Ureter (tissue), 1 donor: ENCODE data around the gene IFRD2. TPM values are rescaled to one million over a fixed set of nuclear protein-coding genes. Genes with fewer than 3 reads are reported as not detected.
"Not testable (repeated sequence)": the region's sequence is repeated elsewhere in the genome, so short reads cannot be mapped to it uniquely, and the experiment has no call there.

Experiments used
- DNase-seq: peaks from one replicate; pipeline ENCODE4 v3.0.0-alpha.2; 2020; ENCODE audit warnings: low spot score
- total RNA-seq: library from RNA; stranded (reverse); gene quantifications from one replicate; pipeline ENCODE4 v1.2.4, GENCODE V29; 2023
- donor health status: DM: yes; HTN: yes; CAD: no.

IFRD2 gene
- total RNA-seq, 1 donor from 2014 or later, result 104 TPM

DNA sequence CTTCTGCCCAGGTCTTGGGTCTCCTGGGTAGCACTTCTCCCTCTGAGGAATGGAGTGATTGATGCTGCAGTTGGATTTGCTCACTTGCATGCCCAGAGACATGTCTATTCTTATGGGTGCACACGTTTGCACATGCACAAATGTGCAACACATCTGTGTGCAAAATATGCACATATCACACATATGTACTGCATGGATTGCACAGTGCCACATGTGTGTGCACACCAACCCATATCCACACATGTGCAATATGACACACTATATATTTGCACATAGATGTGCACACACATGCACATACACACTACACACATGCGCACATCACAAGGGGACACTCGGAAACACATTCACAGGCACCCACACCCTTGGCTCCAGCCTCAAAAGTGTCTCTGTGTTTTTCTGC lies 24.0 kb downstream of the IFRD2 start:
- DNase-seq, result no peak

DNA sequence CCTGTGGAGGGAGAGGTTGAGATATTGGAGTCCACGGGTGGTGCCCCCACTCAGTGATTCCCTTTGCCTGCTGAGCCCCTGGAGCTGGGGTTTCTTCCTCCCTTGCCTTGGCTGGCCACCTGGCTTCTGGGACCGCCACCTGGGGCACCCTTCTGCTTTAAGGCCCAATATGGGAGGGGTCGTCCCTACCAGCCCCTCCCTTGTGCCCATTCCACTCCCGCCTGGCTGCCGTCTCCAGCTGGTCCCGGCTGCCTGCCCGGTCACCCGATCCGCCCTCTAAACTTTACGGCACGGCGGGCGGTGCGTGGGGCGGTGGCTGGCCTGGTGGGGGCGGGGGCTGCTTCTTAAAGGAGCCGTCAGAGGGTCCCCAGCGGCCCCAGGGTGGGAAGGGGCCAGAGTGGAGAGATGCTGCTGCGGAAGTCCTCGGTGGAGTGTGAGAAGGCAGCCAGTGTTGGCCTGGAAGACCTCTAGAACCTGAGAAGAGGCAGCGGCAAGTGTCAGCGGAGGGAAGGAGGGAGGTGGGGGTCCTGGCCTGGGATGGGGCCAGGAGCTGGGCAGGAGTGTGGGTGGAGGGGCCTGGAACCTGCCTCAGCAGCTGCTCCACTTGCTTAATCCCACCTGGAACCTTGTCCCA lies 24.8 kb downstream of the IFRD2 start:
- no peak for DNase-seq

DNA sequence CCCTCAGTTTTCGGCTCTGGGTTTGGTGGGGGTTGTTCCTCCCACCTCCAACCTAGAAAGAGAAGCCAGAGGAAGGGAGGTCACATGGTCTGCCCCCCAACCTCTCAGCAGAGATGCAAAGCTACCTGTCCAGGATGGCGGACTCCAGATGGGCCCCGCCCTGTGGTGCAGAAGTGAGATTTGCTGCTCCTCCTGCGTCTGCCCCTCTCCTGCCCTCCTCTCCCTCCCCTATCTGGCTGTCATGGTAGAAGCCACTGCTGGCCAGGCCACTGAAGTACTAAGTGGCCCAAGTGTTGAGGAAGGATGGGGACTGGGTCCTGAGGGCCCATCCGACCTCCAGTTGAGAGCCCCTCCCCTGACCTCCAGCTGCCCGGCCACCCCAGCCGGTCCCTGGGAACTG lies 25.4 kb downstream of the IFRD2 start:
- no peak for DNase-seq

DNA sequence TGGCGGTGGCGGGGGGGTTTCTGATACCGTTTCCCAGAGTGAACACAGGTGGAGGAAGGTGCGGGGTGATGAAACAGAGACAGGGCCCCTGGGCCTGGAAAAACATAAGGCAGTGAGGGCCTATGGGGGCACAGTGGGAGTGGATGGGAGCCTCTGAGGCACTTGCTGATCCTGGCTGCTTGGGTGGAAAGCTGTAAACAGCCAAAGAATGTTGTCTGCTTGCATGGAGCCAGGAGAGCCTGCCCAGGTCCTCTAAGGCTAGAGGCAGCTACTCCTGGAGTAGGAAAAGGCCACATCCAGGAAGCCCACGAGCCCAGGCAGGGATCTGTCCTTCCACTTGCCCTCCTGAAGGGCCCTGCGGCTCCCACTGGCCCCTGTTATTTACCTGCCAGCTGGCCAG lies 26.2 kb downstream of the IFRD2 start:
- DNase-seq, result no peak

DNA sequence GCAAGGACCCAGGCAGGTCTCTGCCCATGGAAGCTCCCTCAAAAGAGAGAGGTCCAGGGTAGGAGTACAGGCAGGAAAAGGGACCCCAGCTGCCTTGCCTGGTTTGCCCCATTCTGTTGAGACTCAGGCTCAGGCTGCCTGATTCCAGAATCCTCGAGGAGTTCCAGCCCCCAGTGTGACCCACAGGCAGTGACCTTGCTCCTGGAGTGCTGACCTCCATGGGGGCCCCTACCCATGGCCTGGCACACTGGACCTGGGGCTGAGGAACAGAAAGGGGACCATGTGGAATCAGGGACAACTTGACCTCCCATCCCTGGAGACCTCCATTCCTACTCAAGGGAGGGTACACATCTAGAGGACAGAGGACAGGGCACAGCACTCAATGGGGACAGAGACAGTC lies 26.7 kb downstream of the IFRD2 start:
- no peak for DNase-seq

DNA sequence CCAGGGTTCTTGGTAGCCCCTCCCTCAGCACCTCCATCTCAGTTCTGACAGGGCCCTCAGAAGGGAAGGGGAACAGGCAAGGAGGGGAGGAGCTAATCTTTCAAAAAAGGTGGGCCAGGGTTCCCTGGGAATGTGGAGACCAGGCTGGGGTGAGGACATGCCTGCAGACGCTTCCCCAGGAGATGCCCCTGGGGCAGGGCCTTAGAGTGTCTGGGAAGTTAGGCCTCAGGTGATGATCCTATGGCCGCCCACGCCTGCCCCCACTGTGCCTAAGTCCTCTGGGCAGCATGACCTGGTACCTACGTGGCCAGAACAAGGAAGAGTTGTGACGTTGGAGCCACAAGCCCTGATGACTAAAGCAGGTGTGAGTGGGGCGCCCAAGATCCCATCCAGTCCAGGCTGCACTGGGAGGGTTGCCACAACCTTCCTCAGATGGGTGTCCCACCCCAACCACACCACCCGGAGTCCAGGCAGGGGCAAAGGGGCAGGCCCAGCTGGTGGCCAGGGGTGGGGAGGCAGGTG lies 27.2 kb downstream of the IFRD2 start:
- no peak for DNase-seq

DNA sequence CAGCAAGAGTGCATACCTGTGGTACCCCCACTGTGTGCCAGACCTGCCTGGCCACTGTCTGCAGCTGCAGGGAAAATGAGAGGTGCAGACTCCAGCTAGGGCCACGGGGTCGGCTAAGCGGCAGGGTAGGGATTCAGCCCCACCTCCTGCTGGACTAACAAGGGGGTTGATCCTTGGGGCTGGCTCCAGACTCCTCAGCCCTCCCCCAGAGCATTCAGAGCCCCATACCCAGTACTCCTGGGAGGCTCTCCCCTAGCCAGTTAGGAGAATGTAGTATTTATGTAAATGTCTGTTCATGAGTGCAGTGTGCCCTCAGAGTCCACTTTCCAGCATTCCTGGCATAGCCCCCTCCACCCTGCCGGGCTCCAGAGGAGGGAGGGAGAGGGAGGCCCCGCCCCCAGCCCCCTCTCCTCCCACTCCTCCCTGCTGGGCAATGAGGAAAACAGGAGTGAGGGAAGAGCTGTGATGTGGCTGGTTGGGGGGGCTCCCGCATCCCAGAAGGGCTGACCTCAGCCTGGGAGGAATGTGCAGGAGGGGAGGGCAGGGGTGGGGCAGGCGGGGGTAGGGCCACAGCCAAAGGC lies 27.8 kb downstream of the IFRD2 start:
- DNase-seq, result peak; percentile 86

DNA sequence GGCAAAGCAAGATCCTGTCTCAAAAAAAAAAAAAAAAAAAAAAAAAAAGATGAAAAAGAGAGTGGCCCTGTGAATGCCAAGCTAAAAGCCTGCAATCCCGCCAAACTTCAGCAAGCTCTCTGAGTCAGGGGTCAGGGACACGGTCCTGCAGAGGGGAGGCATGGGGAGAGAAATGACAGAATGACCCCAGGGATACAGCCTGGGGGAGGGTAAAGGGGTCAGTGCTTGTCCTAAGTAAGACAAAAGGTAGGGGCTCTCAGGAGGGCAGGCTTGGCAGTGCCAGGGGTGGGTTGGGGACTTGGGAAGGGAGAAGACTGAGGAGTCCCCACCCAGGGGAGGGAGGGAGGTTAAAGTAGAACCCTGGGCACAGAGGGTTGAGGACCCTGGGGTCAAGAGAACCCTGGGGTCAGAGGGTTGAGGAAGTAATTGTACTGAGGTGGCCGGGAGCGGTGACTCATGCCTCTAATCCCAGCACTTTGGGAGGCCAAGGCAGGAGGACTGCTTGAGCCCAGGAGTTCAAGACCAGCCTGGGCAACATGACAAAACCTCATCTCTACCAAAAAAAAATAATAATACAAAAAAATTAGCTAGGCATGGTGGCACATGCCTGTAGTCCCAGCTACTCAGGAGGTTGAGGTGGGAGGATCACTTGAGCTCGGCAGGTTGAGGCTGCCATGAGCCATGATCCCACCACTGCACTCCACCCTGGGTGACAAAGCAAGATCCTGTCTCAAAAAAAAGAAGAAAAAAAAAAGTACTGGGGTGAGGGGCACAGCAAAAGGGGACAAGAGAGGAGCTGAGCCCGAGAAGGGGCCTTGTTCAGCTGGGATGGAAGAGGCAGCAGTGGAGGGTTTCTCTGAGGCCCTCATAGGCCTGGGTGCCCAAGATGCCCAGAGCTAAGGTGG lies 28.5 kb downstream of the IFRD2 start:
- DNase-seq, result no peak

DNA sequence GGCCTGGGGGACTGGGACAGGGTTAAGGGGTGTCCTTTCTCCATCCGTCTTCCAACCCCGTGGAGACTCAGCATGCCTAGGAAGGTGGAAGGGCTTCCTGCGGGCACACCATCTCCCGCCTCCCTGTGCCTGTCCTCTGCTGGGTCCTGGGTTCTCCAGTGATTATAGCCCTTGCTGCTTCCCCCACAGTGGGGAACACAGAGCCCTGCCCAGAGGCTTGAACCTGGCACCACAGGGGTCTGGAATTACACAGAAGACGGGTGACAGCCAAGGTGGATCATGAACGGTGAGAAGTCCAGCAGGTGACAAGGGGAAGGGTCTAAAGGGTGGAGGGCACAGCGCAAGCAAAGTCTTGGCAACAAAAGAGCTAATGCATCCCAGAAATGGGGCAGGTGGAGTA lies 29.5 kb downstream of the IFRD2 start:
- DNase-seq, result no peak

DNA sequence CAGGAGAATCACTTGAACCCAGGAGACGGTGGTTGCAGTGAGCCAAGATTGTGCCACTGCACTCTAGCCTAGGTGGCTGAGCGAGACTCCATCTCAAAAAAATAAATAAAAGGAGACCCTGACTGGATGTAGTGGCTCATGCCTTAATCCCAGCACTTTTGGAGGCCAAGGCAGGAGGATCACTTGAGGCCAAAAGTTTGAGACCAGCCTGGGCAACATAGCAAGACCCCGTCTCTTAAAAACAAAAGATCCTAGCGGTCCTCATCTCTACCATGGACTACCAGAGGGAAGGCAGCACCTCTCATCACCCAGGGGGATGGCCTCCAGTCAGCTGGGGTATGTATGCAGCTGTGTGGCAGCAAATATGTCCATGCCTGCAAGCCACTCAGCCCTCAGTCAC lies 30.0 kb downstream of the IFRD2 start:
- not testable (repeated sequence) for DNase-seq

DNA sequence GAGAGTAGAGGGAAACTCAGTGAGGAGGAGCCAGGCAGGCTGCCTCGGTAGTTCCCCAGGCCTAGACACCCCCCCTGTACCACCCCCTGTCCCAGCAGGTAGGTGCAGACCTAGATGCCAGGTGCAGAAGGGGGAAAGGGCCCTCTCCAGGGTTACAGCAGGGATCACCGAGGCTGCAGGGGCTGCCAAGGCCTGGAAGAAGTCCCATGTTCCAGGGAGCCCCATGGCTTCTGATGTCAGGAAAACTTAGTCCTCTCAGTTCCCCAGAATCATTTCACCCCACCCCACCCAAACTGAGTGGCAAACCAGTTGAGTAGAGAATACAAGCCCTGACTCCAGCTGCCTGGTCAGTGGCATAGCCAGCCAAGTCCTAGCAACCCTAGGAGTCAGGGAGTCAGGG lies 30.7 kb downstream of the IFRD2 start:
- DNase-seq, result no peak

DNA sequence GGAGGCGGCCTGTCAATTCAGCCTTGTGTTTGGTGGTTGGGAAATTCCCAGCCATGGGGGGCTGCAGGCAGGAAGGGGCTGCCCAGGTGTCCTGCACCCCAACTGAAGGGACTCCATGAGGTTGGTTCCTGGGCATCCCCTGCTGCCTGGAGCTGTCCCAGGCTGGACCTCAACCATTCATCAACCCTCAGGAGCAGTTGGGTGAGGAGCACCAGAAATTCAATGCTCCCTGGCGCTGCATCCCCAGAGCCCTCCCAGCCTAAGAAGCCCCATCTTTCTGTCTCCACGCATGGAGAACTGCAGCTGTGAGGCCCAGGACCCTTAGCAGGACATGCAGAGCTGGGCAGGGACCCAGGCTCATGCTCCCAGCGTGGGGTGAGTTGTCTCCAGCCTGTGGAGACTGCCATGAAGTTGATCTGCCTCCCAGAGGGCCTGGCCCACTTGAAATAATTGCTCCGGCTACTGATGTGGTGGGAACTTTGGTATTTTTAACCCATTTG lies 31.2 kb downstream of the IFRD2 start:
- no peak for DNase-seq

DNA sequence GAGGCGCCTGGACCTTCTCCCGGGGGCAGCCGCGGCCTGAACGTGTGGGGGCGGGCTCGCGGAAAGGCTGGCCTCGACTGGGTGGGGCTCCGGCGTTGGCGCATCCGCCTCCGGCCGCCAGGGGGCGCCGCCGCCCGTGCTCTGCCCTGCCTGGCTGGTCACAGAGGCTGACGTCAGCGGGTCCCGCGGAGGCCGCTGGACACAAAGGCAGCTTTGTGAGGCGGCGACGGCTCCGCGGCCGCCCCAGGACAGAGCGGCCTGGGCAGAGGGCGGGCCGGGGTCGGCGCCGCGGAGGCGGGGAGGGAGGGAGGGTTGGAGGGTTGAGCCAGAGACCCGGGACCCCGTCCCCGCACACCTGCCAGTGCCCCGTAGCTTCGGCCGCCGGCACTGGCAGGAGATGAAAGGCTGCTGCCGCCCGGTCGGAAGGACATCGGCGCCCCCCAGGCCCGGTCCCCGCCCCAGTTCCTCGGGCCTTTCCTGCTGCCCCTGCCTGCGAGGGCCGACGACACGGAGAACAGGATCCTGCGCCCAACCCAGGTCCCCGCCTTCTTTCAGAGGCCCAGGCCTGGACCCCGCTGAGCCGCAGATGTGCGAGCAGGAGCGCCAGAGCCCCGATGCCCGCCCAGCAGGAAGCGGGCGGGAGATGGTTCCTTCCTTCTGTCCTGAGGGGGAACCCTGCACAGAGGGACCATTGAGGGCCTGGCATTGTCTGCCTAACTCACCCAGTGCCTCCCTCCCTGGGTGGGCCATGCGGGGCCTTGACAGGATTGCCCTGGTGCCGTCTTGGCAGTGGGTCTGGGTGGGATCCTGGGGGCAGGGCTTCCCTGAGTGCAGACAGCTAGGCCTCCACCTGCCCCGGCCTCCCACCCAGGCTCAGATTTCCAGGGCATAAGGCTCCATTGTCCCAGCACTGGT lies 31.9 kb downstream of the IFRD2 start:
- peak; percentile 93 for DNase-seq

DNA sequence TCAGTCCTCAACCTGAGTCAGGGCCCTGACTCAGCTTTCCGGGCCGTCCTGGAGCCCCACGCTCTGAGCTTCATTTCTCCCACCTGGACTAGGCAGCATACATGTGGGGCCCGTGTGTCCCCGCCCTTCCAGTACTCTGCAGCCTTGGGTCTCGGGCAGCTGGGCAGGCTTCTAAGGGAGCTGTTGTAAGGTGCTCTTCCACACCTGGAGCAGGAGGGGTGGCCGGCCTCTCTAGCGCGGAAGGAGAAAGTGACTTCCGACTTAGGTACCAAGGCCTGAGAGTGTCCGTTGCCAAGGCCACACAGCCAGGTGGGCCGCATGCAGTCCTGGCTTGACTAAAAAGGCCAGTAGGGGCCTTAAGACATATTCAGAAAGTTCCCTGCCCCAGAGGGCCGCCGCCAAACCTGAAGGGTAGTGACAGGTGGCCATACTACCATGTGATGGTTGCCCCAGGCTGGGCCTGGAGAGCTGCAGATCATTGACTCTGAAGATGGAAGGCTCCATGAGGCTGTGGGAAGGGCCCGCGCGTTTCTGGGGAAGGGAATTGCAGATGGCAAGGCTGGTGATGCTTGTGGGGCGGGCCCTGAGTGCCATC lies 32.7 kb downstream of the IFRD2 start:
- DNase-seq, result no peak

DNA sequence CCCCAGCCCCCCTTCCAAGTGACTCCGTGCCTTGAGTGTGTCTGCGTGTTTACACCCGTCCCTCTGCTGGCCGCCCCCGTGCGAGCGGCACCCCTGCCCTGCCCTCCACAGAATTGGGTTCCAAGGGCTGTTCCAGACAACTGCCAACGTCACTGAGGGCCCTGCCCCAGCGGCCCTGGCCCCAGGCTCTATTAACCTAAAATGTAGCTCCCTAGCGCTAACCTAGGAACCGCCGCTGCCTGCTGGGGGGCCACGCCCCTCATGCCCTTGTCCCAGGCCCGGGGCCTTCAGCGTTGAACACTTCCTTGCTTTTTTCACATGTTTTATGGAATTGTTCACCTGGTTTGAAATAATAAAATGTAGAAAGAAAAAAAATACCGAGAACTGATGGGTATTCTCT lies 33.2 kb downstream of the IFRD2 start:
- no peak for DNase-seq

DNA sequence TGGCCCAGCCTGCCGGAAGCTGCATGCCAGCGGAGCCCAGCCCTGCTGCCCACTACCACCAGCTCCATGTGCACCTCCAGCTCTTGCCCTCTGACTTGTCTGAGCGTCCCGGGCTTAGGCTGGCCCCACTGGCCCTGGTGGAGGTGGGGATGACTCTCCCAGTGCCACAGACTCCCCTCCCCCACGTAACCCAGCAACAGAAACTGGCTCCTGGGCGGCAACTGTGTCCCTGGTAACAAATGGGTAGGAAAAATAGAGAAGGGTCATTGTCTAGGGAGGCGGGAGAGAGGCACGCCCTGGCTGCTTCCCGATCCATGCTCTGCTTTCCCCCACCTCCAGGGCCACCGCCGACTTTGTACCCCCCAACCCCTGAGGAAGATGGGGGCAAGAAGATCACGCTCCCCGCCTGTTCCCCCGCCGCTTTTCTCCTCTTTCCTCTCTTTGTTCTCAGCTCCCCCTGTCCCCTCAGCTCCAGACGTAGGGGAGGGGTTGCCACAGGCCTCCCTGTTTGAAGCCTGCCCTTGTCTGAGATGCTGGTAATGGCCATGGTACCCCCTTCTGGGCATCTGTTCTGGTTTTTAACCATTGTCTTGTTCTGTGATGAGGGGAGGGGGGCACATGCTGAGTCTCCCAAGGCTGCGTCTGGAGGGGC lies 34.1 kb downstream of the IFRD2 start:
- DNase-seq, result no peak

DNA sequence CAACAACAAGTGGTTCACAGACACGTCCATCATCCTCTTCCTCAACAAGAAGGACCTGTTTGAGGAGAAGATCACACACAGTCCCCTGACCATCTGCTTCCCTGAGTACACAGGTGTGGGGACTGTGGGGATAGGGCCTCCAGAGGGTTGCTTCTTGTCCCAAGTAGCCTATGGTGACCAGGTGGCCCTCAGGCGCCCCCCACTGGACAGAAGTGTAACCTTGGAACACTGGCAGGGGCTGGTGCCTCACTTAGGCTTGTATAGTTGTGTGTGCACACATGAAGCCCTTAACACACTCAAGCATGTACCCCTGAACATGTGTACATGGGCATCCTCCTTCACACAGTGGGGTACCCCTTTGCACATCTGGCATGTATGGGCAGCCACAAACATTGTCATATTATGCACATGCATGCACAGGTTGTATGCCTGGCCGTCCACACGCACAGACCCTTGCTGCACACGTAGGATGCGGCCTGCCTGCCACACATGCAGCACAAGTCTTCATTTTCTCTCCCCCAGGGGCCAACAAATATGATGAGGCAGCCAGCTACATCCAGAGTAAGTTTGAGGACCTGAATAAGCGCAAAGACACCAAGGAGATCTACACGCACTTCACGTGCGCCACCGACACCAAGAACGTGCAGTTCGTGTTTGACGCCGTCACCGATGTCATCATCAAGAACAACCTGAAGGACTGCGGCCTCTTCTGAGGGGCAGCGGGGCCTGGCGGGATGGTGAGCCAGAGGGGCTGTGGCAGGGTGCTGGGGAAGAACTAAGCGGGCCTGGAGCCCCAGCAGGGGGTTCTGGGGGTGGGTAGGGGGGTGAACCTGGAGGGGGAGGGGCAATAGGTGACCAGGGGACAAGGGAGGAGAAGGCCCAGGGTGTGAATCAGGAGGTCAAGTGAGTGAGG lies 35.0 kb downstream of the IFRD2 start:
- no peak for DNase-seq

DNA sequence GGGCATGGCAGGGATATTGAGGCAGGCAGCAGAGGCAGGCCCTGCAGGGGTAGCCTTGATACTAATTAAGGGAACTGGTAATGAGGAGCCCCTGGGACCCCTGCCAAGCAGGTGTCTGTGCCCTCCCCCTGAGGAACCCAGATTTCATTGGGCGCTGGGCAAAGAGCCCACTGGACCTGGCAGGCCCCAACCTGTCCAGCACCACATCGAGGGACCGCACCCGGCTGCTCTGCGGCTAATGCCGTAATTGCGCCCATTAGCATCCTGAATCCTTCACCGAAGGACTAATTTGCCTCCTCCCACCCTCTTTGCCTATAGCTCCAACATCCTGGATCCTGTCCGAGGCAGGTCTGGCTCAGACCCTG lies 37.0 kb downstream of the IFRD2 start:
- no peak for DNase-seq

DNA sequence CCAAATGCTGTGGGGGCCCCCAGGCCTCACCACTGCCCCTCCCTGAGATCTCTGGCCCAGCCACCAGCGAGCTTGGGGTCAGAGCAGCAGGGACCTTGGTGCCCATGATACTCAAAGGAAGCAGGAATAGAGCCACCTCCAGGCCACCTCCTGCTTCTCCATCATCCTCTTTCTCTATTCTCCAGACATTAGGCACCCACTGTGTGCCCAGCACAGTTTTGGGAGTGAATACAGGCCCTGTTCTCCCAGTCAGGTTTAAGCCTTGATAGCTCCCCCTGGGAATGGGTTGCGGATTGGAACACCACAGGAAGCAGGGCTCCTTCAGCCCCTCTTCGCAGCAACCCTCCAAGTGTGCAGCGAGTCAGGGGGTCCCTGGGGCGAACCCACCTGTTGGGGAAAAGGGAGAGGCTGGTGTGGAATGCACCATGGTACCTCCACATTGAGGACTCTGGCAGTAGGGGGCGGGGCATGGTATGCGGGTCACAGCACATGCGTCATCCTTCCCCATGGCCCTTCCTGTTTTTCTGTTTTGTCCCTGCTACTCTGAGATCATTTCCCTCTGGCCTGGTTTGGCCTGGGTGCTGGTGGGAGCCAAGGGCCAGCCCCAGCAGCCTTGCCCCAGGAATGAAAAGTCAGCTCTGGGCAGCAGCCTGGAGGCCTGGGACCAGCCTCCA lies 37.5 kb downstream of the IFRD2 start:
- no peak for DNase-seq
